ENCODE measurements around the gene YJU2. TPM values are rescaled to one million over a fixed set of nuclear protein-coding genes. Genes with fewer than 3 reads are reported as not detected.
"Not testable (repeated sequence)": the region's sequence is repeated elsewhere in the genome, so short reads cannot be mapped to it uniquely, and the experiment has no call there.

Gene YJU2
- total RNA-seq = 12.4 and 17.9 TPM in 2 replicates

DNA sequence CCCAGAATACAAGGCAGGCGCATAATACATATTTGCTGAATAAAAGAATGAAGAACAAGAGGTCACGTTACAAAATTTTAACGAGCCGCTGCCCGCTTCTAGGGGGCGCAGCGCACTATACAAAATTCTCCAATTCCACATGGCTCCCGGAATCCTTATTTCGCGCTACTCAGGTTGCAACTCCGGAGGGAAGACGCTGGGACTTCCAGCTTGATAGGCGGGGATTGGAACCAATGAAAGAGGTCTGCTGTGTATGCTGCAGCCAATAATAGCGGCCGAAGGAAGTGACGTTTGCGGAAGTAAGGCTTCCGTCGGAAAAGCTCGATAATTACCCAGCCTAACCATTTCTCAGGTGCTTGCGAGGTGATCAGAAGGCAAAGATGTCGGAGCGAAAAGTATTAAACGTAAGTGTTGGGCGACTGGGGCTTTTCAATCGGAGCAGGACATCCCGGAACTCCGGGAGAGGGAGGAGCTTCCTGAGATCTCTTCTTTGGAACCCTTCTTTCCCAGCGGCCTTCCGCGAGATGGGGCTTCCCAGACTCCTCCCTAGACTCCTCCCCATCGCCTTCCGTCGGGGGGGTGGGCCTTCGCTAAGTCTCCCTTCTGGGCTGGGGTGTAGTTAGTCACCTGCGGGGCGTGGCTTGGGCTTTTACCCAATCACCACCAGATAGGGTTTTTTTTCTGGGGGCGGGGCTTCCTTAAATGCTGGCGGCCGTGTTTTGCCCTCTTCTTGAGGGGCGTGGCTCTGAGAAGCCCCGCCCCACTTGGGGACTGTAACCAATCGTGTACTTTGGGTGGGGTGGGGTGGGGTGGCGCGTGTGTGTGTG, at the start of gene YJU2:
TSS of gene YJU2 (plus strand) at position 314 of the 827 bp plus-strand sequence. CDS start at position 381, 67 bp downstream.
- DNase-seq (ENCODE audit: low read depth in 2 of 2) = peak; percentile 100

- no peak for DNase-seq (ENCODE audit: low read depth in 2 of 2)
Measured at GRCh38 chr19:4197228-4197624, 49.7 kb upstream of the YJU2 start.

DNA sequence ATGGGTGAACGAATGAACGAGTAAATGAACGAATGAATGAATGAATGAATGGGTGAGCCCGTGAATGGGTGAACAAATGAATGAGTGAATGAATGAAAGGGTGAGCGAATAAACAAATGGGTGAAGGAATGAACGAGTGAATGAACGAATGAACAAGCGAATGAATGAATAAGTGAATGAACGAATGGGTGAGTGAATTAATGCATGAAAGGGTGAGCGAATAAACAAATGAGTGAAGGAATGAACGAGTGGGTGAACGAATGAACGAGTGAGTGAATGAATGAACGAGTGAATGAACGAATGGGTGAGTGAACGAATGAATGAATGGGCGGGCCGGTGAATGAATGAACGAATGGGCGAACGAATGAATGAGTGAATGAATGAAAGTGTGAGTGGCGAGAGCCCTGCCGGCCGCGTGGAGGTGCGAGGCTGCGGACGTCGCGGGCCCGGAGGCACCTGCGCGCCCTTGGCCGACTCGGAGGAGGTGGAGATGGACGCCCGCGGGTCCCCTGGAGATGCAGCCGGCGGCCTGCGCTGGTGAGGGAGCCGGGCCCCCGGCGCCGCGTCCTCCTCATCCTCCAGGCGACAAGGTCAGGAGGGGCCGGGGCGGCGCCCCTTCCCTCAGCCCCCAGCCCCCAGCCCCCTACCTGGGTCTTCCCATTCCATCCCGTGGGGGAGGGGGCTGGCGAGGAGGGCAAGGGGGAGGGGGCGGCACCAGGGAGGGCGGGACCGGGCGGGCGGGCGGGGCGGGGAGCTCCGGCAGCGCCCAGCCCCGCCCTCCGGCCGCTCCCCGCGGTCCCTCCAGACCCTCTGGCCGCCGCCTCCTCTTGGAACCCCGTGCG, 49.0 kb upstream of the YJU2 start:
- no peak for DNase-seq (ENCODE audit: low read depth in 2 of 2)

DNA sequence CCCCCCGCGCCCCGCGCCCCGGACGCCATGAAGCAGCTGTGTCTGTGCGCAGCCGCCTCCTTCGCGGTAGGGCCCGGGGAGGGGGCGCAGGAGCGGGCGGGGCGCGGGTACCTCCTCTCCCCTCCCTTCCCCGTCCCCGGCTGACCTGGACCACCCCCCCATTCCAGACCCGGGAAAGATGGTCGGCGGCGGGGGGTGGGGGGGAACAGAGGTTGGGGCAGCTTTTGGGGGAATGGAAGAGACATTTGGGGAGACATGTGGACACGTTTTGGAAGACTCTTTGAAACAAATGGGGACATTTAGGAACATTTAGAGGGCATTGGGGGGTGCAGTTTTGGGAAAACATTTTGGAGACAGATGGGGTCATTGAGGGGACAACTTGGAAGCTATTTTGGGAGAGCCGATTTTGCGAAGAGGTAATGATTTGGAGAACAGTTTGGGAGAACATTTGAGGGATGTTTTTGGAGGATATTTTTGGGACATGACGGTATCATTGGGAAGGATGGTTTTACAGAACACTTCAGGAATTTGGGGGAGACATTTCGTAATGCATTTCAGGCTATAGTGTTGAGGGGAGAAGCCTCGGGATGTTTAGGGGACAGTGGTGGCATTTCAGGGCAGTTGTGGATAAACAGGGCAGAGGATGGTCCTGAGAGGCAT, 48.3 kb upstream of the YJU2 start:
- no peak for DNase-seq (ENCODE audit: low read depth in 2 of 2)

DNA sequence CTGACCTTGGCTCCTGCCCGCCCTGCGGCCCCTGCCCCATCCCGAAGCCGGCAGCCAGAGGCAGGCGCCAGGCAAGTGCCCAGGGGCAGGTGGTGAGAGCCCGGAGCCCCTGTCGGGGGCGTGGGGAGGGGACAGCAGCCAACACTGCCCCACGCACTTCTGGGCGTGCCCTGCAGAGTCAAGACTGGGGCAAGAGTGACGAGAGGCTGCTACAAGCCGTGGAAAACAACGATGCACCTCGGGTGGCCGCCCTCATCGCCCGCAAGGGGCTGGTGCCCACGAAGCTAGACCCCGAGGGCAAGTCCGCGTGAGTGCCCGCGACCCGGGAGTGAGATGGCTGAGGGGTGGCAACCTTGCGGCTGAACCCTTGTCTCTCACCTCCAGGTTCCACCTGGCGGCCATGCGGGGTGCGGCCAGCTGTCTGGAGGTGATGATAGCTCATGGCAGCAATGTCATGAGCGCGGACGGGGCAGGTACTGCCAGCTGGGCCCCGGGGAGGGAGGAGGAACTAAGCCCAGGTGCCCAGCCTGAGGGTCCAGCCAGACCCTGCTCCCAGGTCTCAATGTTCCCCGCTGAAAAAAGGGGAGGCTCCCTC, 47.1 kb upstream of the YJU2 start:
- DNase-seq (ENCODE audit: low read depth in 2 of 2) = no peak

DNA sequence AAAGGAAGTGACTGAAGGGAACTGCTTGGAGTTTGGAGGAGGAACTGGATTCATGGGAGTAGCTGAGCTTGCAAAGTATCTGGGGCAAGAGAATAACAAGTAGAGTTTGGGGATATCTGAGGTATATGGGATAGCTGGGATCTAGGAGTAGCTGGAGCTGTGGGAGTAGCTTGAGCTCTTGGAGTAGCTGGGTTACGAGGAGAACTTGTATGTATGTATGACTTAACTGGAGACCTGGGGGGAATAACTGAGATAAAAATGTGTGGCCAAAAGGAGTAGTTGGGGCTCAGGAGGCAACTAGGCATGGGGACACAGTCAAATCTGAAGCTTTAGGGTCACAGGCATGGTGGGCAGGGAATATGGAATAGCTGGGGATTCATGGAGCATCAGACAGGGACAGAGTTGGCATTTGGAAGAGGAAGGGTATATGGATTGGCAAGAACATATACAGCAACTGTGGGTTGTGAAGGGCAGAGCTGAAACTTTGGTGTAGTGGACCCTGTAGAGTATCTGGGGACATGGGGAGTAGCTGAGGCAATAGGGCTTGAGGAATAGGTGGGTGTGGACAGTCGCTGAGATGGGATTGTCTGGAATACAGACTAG, 45.8 kb upstream of the YJU2 start:
- DNase-seq (ENCODE audit: low read depth in 2 of 2) = no peak

DNA sequence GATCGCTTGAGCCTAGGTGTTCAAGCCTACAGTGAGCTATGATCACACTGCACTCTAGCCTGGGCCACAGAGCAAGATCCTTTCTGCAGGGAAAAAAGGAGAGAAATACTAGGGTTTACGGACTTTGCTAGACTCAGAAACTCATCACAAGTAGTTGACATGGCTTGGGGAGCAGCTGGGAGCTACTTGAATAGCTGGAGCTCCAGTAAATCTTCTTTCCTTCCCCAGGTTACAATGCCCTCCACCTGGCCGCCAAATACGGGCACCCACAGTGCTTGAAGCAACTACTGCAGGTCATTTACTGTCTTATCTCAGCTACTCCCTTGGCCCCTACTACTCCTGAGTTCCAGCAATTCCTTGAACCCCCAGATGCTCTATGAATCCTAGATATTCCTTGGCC, 45.1 kb upstream of the YJU2 start:
- DNase-seq (ENCODE audit: low read depth in 2 of 2) = no peak

GRCh38 chr19:4206818-4207484, 39.9 kb upstream of the YJU2 start:
- DNase-seq (ENCODE audit: low read depth in 2 of 2) = peak in 1 of 2 donors; percentile 50

GRCh38 chr19:4208385-4209094, 38.3 kb upstream of the YJU2 start:
- peak; percentile 28 to 30 for DNase-seq (ENCODE audit: low read depth in 2 of 2)

GRCh38 chr19:4210166-4210731, 36.6 kb upstream of the YJU2 start:
- DNase-seq (ENCODE audit: low read depth in 2 of 2) = no peak

DNA sequence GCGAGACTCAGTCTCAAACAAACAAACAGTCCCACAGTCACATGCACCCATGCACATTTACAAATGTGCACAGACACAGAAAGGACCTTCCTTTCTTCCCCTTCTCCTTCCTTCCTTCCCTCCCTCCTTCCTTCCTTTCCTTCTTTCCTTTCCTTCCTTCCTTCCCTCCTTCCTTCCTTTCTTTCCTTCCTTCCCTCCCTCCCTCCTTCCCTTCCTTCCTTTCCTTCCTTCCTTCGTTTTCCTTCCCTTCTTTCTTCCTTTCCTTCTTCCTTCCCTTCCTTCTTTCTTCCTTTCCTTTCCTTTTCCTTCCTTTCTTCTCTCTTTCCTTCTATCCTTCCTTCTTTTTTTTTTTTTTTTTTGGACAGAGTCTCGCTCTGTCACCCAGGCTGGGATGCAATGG, 33.8 kb upstream of the YJU2 start:
- no peak for DNase-seq (ENCODE audit: low read depth in 2 of 2)

DNA sequence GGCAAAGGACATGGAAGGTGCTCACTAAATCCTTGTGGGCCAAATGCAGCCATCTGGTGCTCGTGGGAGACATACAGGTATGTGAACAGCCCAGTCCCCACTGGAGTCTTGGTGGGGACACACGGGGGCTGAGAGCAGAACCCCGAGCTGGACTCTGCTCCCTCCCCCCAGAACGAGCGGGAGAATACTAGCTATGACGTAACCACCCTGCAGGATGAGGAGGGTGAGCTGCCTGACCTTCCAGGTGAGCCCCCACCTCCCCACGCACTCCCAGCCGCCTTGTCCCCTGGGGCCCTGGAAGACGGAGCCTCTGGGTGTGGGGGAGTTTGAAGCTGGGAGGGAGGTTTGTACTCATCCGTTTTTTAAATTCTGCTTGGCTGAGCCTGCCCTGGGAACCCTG, 31.1 kb upstream of the YJU2 start:
- no peak for DNase-seq (ENCODE audit: low read depth in 2 of 2)

DNA sequence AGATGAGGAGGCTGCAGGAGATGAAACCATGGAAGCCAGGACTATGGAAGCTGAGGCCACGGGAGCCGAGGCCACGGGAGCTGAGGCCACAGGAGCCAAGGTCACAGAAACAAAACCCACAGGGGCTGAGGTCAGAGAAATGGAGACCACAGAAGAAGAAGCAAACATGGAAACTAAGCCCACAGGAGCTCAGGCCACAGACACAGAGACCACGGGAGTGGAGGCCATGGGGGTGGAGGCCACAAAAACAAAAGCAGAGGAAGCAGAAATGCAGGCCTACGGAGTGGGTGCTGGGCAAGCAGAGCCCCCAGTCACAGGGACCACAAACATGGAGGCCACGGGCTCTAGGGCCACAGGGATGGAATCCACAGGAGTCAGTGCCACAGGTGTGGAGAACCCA, 30.0 kb upstream of the YJU2 start:
- DNase-seq (ENCODE audit: low read depth in 2 of 2) = no peak

DNA sequence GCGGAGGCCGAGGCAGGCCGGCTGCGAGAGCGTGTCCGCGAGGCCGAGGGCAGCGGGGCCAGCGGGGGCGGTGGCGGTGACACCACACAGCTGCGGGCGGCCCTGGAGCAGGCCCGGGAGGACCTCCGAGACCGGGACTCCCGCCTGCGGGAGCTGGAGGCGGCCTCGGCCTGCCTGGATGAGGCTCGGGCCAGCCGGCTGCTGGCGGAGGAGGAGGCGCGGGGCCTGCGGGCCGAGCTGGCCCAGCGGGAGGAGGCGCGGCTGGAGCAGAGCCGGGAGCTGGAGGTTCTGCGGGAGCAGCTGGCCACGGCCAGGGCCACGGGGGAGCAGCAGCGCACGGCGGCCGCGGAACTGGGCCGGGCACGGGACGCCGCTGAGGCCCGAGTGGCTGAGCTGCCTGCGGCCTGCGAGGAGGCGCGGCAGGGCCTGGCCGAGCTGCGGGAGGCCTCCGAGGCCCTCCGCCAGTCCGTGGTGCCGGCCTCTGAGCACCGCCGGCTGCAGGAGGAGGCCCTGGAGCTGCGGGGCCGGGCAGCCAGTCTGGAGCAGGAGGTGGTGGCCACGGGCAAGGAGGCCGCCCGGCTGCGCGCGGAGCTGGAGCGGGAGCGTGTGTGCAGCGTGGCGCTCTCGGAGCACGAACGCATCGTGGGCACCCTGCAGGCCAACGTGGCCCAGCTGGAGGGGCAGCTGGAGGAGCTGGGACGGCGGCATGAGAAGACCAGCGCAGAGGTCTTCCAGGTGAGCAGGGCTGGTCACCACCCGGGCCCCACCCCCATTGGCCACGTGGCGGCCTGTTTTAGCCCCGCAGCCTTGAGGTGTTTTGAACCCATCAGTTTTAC, 29.2 kb upstream of the YJU2 start:
- DNase-seq (ENCODE audit: low read depth in 2 of 2) = no peak

GRCh38 chr19:4218523-4218922, 28.4 kb upstream of the YJU2 start:
- not testable (repeated sequence) for DNase-seq (ENCODE audit: low read depth in 2 of 2)

DNA sequence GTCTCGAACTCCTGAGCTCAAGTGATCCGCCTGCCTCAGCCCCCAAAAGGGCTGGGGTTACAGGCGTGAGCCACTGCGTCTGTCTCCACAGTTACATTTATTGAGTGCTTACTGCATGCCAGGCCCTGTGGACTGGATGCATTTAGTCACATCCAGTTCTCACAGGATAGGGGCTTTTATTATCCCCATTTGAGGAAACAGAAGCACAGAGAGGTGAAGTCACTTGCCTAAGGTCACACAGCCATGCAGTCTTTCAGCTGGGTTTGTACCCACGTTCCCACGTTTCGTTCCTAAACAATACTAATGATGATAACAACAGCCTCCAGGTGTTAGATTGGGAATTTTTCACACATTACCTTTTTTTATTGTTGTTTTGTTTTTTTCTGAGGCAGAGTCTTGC, 26.7 kb upstream of the YJU2 start:
- no peak for DNase-seq (ENCODE audit: low read depth in 2 of 2)

GRCh38 chr19:4224470-4224869, 22.4 kb upstream of the YJU2 start:
- no peak for DNase-seq (ENCODE audit: low read depth in 2 of 2)

DNA sequence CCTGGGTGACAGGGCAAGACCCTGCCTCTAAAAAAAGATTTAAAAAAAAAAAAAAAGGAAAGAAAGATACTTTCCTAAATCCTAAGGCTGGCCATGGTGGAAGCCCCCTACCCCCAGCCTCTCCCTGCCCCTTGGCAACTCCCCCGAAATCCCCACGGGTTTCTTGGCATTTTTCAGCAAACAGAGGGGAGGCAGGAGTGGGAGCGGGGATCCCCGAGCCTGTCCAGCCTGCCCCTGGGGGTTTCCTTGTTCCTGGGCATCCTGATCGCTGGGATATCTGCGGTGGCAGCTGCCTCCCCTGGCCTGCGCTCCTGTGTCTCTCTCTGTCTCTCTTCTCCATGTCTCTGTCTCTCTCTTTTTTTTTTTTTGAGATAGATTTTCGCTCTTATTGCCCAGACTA, 21.0 kb upstream of the YJU2 start:
- no peak for DNase-seq (ENCODE audit: low read depth in 2 of 2)

- no peak for DNase-seq (ENCODE audit: low read depth in 2 of 2)
Measured at GRCh38 chr19:4227771-4228170, 19.1 kb upstream of the YJU2 start.
